NT2/D1 (cell line): ENCODE measurements around the gene GRID2.

Experiments used
- SUZ12 ChIP-seq: IDR thresholded peaks from 2 replicates; pipeline ENCODE4 v1.6.1; 2011; ENCODE audit not compliant: insufficient read length, insufficient read depth; ENCODE audit errors: extremely low read depth
- YY1 ChIP-seq: IDR thresholded peaks from 2 replicates; pipeline ENCODE4 v1.6.1; 2011; ENCODE audit not compliant: insufficient read length, insufficient read depth
- ZNF274 ChIP-seq: IDR thresholded peaks from 2 replicates; pipeline ENCODE4 v1.6.1; 2011; ENCODE audit warnings: mild to moderate bottlenecking, low read depth, low read length

- TF ChIP-seq YY1 (no peak), ZNF274 (no peak), SUZ12 (no peak)
These were observed 840 bp downstream of the GRID2 start for GRCh38 chr4:92304606-92305005.
